GM18861 (cell line): ENCODE results near the gene METAP2.
A peak's percentile ranks its signal among the peaks of the same experiment; 100 is the strongest.
"Not testable (repeated sequence)": the region's sequence is repeated elsewhere in the genome, so short reads cannot be mapped to it uniquely, and the experiment has no call there.

Experiments
- ATAC-seq: cut with Tn5 transposase; IDR thresholded peaks from one replicate; pipeline ENCODE4 v1.9.1; 2021; ENCODE audit not compliant: unreplicated experiment

METAP2 gene

DNA sequence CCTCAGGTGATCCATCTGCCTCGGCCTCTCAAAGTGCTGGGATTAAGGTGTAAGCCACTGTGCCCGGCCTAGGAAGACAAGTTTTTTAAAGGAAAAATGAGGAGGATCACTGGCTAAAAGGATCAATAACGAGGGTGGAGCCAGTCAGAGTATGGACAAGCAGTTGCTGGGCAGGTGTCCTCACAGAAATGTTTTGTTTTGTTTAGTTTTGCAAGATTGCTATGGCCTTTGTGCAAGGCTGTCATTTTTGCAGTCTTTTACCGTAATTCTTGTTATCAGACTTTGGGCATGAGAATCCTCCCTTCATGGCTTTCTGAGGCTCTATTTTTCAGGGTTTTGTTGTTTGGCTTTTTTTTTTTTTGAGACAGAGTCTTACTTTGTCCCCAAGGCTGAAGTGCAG, 11.9 kb upstream of the METAP2 start:
- no peak for ATAC-seq

DNA sequence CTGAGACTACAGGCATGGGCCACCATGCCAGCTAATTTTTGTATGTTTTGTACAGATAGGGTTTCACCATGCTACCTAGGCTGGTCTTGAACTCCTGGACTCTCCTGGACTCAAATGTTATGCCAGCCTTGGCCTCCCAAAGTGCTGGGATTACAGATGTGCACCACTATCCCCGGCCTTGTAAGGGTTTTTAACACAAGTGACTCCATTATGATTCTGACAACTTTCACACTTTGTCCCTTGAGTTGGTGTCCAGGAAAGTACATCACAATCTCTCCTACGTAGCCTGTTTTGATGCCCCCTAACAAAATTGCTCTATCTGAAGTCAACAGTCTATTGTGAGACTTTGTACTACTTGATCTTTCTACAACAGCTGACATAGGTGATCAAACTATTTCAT, 11.4 kb upstream of the METAP2 start:
- no peak for ATAC-seq

DNA sequence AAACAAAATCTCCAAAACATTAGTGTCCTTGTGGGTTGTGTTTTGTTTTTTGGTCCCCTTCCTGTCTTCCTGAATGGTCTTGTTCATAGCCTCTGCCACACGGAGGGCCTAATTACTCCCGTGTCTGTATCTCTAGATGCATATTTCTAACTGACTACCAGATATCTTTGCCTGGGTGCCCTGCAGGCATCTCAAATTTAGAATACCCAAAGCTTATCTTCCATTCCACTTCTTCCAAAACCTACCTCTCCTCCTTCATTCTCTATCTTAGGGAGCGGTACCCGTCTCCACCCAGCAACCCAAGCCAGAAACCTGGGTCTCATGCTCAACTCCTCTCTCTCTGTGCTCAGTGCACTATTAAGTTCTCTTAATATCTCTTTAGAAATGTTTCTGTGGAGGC, 10.9 kb upstream of the METAP2 start:
- no peak for ATAC-seq

DNA sequence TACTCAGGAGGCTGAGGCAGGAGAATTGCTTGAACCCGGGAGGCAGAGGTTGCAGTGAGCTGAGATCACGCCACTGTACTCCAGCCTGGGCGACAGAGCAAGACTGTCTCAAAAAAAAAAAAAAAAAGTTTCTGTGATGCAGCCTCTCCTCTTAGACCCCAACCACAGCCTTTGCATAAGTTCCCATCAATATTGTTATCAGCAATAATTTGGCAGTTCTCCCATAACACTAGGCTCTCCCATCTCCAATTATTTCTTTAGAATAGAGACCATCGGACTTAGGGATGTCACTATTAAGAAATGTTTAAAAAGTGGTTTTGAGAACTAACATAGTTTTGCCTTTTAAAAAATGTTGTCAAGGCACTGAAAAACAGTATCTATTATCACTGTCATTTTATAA, 10.2 kb upstream of the METAP2 start:
- not testable (repeated sequence) for ATAC-seq

DNA sequence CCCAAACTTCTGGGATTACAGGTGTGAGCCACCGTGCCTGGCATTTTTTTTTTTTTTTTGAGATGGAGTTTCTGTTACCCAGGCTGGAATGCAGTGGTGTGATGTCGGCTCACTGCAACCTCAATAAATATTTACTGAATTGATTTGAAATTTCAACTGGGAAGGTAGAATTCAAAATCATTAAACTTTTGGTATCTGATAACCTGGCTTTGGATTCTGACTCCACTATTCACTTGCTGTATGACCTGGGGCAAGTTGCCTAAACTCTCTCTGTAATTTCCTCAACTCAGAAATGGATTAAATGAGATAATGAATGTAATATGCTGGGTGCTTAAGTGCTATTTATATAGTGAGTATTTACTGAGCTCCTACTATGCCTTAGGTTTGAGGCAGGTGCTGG, 8.7 kb upstream of the METAP2 start:
- no peak for ATAC-seq

DNA sequence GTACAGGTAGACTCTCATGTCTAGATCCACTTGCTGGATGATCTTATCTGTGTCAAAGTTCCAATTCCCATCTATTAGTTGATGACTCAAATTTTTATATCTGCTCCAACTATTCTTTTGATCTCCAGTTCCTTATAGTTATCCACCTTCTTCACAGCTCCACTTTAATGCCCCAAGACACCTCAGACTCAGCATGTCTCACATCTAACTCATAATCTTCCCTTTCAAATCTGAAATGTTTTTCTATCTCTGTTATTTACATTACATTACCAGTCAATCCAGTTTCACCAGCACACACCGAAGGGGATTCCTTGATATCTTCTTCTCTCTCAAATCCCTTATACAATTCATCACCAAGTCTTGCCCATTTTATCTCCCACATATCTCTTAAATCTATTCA, 3.7 kb upstream of the METAP2 start:
- no peak for ATAC-seq

DNA sequence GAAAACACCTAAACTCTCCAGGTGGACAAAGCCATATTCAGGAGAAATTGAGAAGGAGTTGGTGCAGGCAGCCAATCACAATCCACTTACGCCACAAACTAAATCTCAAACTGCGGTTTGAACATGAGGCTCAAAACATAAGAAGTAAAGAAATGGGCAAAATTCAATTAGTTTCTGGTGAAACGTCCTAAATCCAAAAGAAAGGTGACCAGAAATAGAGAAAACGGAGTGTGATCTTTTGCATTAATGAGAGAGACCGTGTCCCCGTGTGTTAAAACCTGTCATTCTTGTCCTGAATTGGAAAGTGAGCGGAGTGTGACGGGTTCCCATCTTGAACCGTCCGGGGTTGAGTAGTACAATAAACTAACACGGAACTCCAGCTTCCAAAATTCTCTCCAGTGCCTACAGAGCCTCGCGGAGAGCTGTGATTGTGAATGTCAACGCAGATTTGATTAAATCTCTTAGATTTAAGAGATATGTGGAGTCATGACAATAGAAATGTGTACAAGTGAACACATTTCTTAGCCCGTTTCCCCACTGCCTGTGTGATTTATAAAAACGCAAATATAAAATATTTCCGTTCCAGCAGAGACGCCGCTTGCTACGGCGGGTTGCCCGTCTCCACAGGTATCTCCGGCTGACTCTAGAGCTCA, 595 bp upstream of the METAP2 start:
- peak; percentile 31 for ATAC-seq

DNA sequence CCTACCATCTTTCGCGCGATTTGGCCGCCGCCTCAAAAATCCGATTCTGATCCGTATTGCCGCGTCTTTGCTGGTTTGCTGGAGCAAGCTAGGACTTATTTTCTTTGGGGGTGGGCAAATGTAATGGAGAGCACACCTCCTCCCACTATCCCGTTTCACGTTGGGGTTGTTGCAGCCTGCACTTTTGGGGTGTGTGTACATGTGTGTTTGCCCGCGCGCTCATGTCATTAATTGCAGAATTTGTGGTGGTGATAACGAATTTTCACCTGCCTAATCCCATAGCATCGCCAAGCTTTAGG, 657 bp downstream of the METAP2 start:
- no peak for ATAC-seq

DNA sequence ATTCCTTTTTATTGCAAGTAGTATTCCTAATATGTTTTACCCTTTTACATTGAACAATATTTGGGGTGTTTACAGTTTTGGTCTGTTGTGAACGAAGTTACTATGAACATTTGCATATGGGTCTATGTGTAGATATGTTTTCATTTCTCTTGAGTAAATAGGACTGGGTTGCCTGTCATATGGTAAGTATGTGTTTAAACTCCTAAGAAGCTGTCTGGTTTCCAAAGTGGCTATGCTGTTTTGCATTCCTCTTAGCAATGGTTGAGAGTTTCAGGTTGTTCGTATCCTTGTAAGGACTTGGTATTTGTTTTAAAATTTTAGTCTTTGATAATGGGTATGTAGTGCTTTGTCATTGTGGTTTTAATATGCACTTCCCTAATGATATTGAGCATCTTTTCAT, 6.3 kb downstream of the METAP2 start:
- ATAC-seq: no peak

DNA sequence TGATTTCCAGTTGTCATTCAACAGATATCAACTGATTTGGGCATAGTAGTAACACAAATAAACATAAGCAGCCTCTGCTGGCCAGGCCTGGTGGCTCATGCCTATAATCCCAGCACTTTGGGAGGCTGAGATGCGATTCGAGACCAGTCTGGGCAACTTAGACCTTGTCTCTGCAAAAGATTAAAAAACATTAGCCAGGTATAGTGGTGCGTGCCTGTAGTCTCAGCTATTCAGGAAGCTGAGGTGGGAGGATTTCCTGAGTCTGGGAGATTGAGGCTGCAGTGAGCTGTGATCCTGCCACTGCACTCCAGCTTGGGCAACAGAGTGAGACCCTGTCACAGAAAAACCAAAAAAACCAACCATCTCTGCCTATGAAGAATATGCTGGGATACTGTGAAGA, 7.1 kb downstream of the METAP2 start:
- ATAC-seq: no peak

DNA sequence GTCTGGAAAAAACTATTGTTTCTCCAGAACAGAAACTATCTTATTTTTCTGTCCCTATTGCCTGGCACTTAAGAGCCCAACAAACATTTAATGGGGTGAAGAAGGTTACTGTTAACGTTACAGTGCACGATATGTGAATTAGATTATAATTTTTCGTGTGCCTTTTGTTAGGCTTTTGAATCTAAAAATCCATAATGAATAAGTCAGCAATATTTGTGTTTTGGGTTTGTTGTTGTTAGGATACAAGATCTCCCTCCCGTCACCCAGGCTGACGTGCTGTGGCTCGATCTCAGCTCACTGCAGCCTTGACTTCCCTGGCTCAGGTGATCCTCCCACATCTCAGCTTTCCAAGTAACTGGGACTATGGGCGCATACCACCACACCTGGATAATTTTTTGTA, 7.9 kb downstream of the METAP2 start:
- no peak for ATAC-seq

DNA sequence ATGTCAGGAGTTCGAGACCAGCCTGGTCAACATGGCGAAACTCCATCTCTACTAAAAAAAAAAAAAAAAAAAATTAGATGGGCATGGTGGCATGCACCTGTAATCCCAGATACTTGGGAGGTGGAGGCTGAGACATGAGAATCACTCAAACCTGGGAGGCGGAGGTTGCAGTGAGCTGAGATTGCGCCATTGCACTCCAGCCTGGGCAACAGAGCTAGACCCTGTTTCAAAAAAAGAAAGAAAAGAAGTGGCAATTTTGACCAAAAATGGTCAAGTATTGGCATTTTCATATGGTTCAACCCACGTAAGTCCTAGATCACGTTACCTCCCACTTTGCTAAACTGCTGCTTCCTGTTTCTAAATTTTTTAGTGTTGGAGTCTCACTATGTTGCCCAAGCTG, 8.6 kb downstream of the METAP2 start:
- ATAC-seq: not testable (repeated sequence)

DNA sequence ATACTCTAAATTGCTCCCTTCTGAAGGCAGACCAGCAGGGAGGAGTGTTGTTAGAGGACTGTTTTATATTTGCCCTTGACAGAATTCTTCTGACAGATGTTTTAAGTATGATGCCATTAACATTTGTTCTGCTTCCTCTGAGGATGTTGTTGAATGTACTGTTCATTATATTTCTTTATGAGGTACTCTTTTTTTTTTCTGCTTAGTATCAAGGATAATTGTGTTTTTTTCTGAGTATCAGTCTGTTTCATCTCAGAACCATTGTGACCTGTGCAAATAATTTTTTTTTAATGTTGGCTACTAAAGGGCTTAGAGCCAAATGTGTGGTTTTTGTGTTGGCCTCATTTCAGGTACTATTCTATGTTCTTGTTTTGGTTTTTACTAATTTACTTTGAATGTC, 10.6 kb downstream of the METAP2 start:
- ATAC-seq: no peak

DNA sequence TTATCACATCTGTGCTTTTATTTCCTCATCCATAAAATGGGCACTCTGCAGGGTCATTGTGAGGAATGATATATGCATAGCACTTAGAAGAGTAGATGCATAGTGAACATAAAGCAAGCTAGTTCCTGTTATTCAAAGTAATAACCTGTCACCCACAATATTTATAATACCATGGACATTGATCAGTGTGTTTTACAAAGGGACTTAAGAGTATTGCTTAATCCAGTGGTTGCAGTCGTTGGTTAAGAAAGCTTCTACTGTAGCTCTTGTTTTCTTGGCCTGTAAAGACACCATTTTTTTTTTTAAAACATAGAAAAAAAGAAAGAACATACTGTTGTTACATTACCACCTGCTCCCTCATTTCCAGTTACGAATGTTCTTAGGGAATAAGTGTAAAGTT, 13.1 kb downstream of the METAP2 start:
- ATAC-seq: no peak

DNA sequence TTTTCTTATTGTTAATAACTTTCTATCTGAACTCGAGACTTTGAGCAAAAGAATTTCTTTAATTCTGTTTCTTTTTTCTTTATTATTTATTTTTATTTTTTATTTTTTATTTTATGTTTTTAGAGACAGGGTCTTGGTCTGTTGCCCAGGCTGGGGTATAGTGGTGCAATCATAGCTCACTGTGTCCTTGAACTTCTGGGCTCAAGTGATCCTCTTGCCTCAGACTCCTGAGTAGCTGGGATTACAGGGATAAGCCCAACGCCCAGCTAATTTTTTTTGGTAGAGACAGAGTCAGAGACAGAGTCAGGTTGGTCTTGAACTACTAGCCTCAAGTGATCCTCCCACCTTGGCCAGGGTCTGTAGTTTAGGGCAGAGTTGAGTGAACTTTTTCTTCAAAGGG, 18.5 kb downstream of the METAP2 start:
- no peak for ATAC-seq

DNA sequence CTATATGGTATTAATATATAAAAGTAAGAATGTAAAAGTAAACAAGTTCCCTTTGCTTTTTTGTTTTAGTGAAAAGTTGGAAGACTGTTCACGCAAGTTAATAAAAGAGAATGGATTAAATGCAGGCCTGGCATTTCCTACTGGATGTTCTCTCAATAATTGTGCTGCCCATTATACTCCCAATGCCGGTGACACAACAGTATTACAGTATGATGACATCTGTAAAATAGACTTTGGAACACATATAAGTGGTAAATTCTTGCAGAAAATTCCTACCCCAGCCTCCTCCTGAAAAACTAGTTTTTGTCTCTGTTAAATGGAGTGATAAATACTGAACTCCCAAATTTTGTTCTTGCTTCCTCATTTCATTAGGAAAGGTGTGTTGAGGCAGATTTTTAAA, 20.9 kb downstream of the METAP2 start:
- ATAC-seq: no peak

DNA sequence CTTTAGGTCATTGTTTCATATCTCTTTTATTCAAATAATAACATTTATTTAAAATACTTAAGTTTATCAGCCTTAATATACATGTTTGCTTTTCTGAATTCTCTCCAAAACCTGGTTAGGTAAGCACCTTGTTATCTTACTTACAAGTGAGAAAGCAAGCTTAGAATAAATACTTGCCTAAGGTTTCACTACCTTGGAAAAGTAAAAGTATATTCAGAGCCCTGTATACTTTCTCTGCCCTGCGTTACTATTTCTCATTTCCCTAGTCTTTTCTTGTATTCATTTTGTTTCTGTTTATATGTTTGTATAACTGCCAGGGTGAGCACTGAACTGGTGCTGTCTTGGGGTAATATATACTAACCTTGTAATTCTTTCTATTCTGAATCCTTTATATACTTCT, 21.5 kb downstream of the METAP2 start:
- no peak for ATAC-seq

DNA sequence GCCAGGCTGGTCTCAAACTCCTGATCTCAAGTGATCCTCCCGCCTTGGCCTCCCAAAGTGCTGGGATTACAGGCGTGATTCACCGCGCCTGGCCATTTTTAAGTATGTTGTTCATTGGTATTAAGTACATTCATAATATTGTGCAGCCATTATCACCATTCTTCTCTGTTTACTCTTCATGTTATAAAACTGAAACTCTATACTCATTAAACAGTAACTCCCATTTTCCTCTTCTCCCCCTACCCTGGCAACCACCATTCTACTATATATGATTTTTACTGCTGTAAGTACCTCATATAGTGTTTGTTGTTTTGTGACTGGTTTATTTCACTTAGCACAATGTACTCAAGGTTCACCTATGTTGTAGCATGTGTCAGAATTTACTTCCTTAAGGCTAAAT, 23.1 kb downstream of the METAP2 start:
- ATAC-seq: no peak

DNA sequence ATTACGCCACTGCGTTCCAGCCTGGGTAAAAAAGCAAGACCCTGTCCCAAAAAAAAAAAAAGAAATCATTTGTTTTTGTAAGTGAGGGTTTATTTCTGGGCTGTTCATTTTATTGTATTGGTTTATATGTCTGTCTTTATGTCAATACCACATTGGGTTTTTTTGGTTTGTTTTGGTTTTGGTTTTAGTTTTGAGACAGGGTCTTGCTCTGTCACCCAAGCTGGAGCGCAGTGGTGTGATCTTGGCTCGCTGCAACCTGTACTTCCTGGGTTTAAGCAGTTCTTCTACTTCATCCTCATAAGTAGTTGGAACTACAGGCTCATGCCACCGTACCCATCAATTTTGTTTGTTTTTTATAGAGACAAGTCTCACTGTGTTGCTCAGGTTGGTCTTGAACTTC, 25.0 kb downstream of the METAP2 start:
- ATAC-seq: no peak

DNA sequence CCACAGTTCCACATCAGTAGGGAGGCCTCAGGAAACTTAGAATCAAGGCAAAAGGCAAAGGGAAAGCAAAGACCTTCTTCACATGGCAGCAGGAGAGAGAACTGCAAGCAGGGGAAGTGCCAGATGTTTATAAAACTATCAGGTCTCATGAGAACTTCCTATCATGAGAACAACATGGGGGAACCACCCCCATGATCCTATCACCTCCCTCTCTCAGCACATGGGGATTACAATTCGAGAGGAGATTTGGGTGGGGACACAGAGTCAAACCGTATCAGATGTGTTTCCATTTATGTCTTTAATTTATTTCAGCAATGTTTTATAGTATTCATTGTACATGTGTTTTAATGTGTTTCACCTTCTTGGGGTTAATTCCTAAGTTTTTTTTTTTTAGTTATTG, 25.8 kb downstream of the METAP2 start:
- ATAC-seq: no peak

DNA sequence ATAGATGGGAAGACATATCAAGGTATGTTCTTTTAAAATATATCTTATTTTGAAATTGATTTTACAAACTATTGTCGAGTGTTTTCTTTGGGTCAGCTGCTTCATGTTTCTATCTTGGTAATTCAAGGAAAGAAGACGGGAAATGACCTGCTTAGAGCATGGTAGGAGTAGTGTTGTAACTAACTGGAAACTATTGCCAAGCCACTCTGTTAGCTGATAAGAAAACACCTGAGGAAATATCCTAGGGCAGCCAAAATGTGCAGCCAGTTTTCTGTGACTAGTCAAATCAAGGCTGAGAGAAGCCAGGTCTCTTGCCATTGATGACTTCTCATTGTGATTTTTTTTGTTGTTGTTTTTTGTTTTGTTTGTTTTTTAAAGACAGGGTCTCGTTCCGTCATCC, 30.2 kb downstream of the METAP2 start:
- ATAC-seq: no peak

DNA sequence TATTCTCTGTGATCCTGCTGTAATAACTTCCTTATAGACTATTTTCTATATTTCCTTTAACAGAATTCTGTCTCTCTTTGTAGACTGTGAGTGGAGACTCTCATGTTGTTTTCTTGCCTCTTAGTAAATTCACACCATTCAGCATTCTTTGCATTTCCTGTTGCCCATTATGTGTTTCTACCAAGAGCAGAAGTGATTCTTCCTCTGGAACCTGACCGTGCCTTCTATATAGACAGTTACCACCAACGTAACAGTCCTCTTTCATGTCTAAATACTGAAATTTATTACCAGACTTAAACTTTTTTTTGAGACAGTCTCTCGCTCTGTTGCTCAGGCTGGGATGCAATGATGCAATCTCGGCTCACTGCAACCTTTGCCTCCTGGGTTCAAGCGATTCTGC, 31.1 kb downstream of the METAP2 start:
- no peak for ATAC-seq

DNA sequence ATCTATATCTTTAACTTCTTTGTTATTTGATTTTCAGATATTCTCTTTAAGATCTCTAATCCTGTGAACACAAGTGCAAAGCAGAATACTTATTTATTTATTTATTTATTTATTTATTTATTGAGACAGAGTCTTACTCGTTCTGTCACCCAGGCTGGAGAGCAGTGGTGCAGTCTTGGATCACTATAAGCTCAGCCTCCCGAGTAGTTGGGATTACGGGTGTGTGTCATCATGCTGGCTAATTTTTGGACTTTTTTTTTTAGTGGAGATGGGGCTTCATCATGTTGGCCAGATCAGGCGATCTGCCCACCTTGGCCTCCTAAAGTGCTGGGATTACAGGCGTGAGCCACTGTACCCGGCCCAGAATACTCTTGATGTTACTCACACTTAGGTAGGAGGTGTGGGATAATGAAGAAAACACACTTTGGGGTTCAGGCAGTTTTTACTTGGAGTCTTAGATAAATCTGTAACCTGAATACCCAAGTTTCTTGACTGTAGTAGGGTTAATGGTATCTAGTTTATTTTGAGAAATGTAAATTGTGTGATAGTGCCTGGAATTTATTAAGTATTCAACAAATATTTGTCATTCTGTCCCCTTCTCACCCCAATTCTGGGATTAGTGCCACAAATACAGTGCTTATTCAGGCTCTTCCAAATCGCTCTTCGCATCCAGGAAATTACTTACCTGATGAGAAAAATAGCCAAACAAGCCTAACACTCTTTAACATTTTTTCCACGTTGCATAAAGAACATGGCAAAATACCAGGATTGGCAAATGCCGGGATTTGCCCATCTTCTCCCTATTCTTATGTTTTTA, 33.0 kb downstream of the METAP2 start:
- ATAC-seq: no peak
